Chondrocyte (in vitro differentiated cells): ENCODE results near the gene JAG1. TPM values are rescaled to one million over a fixed set of nuclear protein-coding genes. Genes with fewer than 3 reads are reported as not detected.

Experiments used
- DNase-seq: peaks from one replicate; pipeline ENCODE4 v3.0.0; 2021; ENCODE audit warnings: mixed read lengths, low spot score
- H3K27ac Mint-ChIP-seq: one replicate; pipeline ENCODE4 v1.8.0; 2021; ENCODE audit warnings: mild to moderate bottlenecking, moderate library complexity, mixed read lengths; ENCODE audit not compliant: unreplicated experiment
- H3K27me3 Mint-ChIP-seq: 2 replicates; pipeline ENCODE4 v1.8.0; 2021; ENCODE audit warnings: low read depth, mixed read lengths
- H3K36me3 Mint-ChIP-seq: 2 replicates; pipeline ENCODE4 v1.8.0; 2021; ENCODE audit warnings: low read depth, mixed read lengths
- H3K4me1 Mint-ChIP-seq: 2 replicates; pipeline ENCODE4 v1.8.0; 2021; ENCODE audit warnings: low read depth, mild to moderate bottlenecking, mixed read lengths
- H3K4me3 Mint-ChIP-seq: one replicate; pipeline ENCODE4 v1.8.0; 2021; ENCODE audit warnings: mild to moderate bottlenecking, moderate library complexity, mixed read lengths; ENCODE audit not compliant: unreplicated experiment
- H3K9me3 Mint-ChIP-seq: 2 replicates; pipeline ENCODE4 v1.8.0; 2021; ENCODE audit warnings: low read depth, mixed read lengths
- total RNA-seq: library from RNA; stranded (reverse); gene quantifications from 3 replicates; pipeline ENCODE4 v1.2.1, GENCODE V29; 2021
- TF ChIP-seq, protein P1 (sequence below): fragments of 200-600 bp; sonication (generic); IDR thresholded peaks from 2 replicates; pipeline ENCODE4 v1.5.0; 2021; ENCODE audit warnings: antibody characterized with exemption, mild to moderate bottlenecking, moderate library complexity

JAG1 gene
- total RNA-seq, 1 donor from 2014 or later = 510 TPM

DNA sequence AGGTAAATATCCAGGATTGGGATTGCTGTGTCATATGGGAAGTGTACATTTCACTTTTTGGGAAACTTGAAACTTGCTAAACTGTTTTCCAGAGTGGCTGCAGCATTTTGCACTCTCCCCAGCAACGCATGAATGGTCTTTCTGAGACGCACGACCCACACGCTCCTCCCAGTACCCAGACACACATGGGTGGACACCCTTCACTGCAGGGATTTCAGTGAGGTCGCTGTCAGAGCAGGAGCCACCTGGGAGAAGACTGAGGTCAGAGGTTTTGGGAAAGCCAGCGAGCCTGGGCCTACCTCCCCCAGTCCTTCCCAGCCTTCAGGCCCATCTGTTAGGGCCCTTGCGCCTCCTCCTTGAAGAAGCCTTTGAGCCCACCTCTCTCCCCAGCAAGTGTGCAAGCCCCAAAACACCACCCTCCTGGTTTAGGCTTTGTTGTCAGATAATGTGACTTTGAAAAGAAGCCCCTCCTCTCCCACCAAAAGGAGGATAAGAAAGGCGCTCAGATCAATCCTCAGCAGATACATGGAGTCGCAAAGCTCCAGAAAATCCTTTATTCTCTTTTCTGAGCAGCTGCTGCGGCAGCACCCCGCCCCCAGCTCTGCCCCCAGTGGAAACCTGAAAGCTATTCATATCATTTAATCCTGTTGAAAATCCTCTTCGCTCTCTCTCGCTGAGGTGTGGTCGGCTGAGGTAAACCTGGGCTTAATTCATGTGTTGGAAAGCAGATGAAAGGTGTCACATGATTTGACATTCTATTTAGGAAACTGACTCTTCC, 12.7 kb upstream of the JAG1 start:
- H3K27ac Mint-ChIP-seq = no peak overlapping the region
- no peaks in the 10 kb centered on the region for H3K4me1 Mint-ChIP-seq
- no peaks in the 10 kb centered on the region for H3K36me3 Mint-ChIP-seq
- TF ChIP-seq, protein P1, sequence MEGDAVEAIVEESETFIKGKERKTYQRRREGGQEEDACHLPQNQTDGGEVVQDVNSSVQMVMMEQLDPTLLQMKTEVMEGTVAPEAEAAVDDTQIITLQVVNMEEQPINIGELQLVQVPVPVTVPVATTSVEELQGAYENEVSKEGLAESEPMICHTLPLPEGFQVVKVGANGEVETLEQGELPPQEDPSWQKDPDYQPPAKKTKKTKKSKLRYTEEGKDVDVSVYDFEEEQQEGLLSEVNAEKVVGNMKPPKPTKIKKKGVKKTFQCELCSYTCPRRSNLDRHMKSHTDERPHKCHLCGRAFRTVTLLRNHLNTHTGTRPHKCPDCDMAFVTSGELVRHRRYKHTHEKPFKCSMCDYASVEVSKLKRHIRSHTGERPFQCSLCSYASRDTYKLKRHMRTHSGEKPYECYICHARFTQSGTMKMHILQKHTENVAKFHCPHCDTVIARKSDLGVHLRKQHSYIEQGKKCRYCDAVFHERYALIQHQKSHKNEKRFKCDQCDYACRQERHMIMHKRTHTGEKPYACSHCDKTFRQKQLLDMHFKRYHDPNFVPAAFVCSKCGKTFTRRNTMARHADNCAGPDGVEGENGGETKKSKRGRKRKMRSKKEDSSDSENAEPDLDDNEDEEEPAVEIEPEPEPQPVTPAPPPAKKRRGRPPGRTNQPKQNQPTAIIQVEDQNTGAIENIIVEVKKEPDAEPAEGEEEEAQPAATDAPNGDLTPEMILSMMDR = no peak
- no peaks in the 10 kb centered on the region for H3K27me3 Mint-ChIP-seq
- H3K4me3 Mint-ChIP-seq = no peak overlapping the region
- no peaks in the 10 kb centered on the region for H3K9me3 Mint-ChIP-seq
- DNase-seq = no peak

DNA sequence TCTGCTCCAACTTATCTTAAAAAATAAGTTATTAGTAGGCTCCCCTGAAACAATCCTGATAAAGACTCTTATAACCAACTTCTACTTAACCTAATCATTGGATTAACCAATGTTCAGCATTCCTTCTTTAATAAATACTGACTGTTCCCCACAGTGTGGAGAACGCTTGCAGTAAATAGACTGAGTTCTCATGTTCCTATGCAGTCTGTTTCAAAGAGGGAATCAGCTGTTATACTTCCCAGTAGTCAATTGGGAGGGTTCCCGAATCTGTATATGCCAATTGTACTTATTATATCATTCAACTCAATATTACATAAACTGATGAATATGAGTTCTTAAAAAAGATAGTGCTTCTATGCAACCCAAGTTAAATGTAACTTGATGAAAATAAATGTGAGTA, 9.7 kb upstream of the JAG1 start:
- peaks cover 14% of the 10 kb centered on the region for H3K4me1 Mint-ChIP-seq
- no peaks in the 10 kb centered on the region for H3K27me3 Mint-ChIP-seq
- TF ChIP-seq, protein P1 = no peak
- no peak overlapping the region for H3K4me3 Mint-ChIP-seq
- no peaks in the 10 kb centered on the region for H3K36me3 Mint-ChIP-seq
- no peak overlapping the region for H3K27ac Mint-ChIP-seq
- DNase-seq = no peak
- H3K9me3 Mint-ChIP-seq = peaks cover 6% of the 10 kb centered on the region

DNA sequence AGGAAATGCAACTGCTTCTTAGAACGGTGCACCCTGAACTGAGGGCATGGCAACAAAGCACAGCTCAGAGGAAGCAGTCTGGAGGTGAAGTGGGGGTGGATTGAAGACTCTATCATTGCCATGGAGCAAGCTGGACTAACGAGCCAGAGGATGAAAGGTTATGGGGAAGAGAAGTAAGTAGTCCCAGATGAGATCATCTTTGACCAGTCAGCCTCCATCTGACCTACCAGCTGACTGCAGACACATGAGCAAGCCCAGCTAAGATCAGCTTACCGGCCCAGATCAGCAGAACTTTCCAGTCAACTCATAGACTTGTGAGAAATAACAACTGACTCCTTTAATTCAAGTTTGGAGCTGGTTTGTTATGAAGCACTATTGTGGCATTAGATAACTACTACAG, 9.1 kb upstream of the JAG1 start:
- DNase-seq = no peak
- TF ChIP-seq, protein P1 = no peak
- Mint-ChIP-seq H3K4me3 (no peak overlapping the region), H3K9me3 (peaks cover 6% of the 10 kb centered on the region), H3K27me3 (no peaks in the 10 kb centered on the region), H3K36me3 (no peaks in the 10 kb centered on the region), H3K27ac (no peak overlapping the region), H3K4me1 (peaks cover 17% of the 10 kb centered on the region)

DNA sequence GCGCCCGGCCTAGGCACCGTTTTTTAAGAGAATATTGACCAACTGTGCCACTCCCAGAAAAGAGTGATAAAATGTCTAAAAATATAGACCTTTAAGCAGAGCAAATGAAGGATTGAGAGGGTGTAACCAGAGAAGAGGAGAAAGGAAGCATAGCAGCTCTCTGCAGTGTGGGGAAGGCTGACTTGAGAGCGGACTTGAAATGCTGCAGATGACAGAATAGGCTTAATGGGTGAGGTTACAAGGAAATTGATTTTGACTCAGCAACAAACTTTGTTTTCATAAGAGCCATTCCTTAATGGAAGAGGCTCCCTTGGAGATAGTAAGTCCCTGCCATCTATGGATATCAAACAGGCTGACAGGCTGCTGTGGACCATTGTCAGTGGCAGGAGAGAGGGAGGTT, 7.7 kb upstream of the JAG1 start:
- no peaks in the 10 kb centered on the region for H3K36me3 Mint-ChIP-seq
- H3K9me3 Mint-ChIP-seq = peaks cover 6% of the 10 kb centered on the region
- peaks cover 23% of the 10 kb centered on the region for H3K4me1 Mint-ChIP-seq
- H3K27me3 Mint-ChIP-seq = no peaks in the 10 kb centered on the region
- TF ChIP-seq, protein P1 = no peak
- no peak overlapping the region for H3K4me3 Mint-ChIP-seq
- H3K27ac Mint-ChIP-seq = no peak overlapping the region
- no peak for DNase-seq

DNA sequence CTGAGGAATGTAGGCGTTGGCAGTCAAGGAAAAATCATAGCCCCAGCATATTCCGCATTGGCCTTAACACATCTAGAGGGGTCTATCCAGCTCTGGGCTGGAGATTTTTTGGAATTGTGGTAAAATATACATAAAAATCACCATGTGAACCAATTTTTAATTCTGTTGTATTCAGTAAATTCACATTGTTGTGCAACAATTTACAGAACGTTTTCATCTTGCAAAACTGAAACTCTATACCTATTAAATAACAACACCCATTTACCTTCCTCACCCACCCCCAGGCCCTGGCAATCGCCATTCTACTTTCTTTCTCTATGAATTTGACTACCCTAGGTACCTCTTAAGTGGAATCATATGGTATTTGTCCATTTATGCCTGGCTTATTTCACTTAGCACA, 6.8 kb upstream of the JAG1 start:
- TF ChIP-seq, protein P1 = no peak
- no peak for DNase-seq
- no peaks in the 10 kb centered on the region for H3K36me3 Mint-ChIP-seq
- H3K4me1 Mint-ChIP-seq = peaks cover 29% of the 10 kb centered on the region
- no peak overlapping the region for H3K4me3 Mint-ChIP-seq
- no peak overlapping the region for H3K27ac Mint-ChIP-seq
- H3K27me3 Mint-ChIP-seq = no peaks in the 10 kb centered on the region
- H3K9me3 Mint-ChIP-seq = peaks cover 6% of the 10 kb centered on the region
